Upper lobe of left lung (tissue), 6 donors: Measurements from ENCODE around the gene ERICH4. TPM values are rescaled to one million over a fixed set of nuclear protein-coding genes. Genes with fewer than 3 reads are reported as not detected.

ENCODE experiments used
- ATAC-seq, 2 donors: fragments of 200-7000 bp; cut with Tn5 transposase; one replicate each; pipeline ENCODE4 v1.9.1; 2022; ENCODE audit warnings: mild to moderate bottlenecking in 2 of 2, moderate library complexity in 2 of 2; ENCODE audit not compliant: low FRiP score in 2 of 2
- DNase-seq, 2 donors: peaks; one replicate each; pipeline ENCODE4 v3.0.0-alpha.2; 2019 to 2020
- H3K27ac ChIP-seq, 4 donors: fragments of 200-600 bp; sonication (generic); one replicate each; pipeline ENCODE4 v1.5.1; 2016 to 2019
- H3K27me3 ChIP-seq, 4 donors: fragments of 200-600 bp; sonication (generic); one replicate each; pipeline ENCODE4 v1.5.1; 2017 to 2019
- H3K36me3 ChIP-seq, 4 donors: fragments of 200-600 bp; sonication (generic); one replicate each; pipeline ENCODE4 v1.5.1; 2016 to 2019
- H3K4me1 ChIP-seq, 4 donors: fragments of 200-600 bp; sonication (generic); one replicate each; pipeline ENCODE4 v1.5.1; 2018 to 2019
- H3K4me3 ChIP-seq, 4 donors: fragments of 200-600 bp; sonication (generic); one replicate each; pipeline ENCODE4 v1.5.1; 2017 to 2019; ENCODE audit warnings: mild to moderate bottlenecking in 2 of 4, moderate library complexity in 1 of 4
- H3K9me3 ChIP-seq, 4 donors: fragments of 200-600 bp; sonication (generic); one replicate each; pipeline ENCODE4 v1.5.1; 2018 to 2019
- CTCF ChIP-seq, 6 experiments: fragments of 450-650 bp in 4 of 6; fragments of 200-600 bp in 2 of 6; sonication (generic) in 2 of 6; IDR thresholded peaks; one replicate each; pipeline ENCODE4 v1.5.1; 2016 to 2019; ENCODE audit warnings: antibody characterized with exemption in 6 of 6
- EP300 ChIP-seq, 4 donors: sonication (generic); formaldehyde crosslinking; IDR thresholded peaks; one replicate each; pipeline ENCODE4 v1.5.1; 2017; ENCODE audit warnings: antibody characterized with exemption in 4 of 4, control low read depth in 2 of 4
- POLR2A ChIP-seq, 4 donors: fragments of 450-650 bp; IDR thresholded peaks; one replicate each; pipeline ENCODE4 v1.5.1; 2016 to 2017; ENCODE audit warnings: antibody characterized with exemption in 4 of 4, mild to moderate bottlenecking in 2 of 4
- POLR2AphosphoS5 ChIP-seq, 2 donors: sonication (generic); formaldehyde crosslinking; IDR thresholded peaks; one replicate each; pipeline ENCODE4 v1.5.1; 2017; ENCODE audit warnings: antibody characterized with exemption in 2 of 2
- WGBS, 2 donors: methylation state at CpG; one replicate each; pipeline ENCODE4 v1.1.5; 2017 to 2018; 5-methylcytosine and 5-hydroxymethylcytosine counted together
- total RNA-seq, 6 donors: library from RNA; depleted of rRNA in 4 of 6; stranded (reverse); fragments of >200 nt in 4 of 6; gene quantifications; one replicate each; pipeline versions ENCODE4 v1.1.0 to v1.2.1, GENCODE V29; 2016 to 2021
- donor health status: DM: no; HTN: no; CAD: no; lungs with moderate emphysema.
- donor health status: DM: no; HTN: yes; CAD: no; lungs with severe emphysema.

ERICH4 gene
- total RNA-seq, 6 donors from 2014 or later = not detected

- Histone ChIP-seq H3K36me3 (peaks cover 10 to 46% (median 33%) of the 10 kb centered on the region in 4 donors), H3K27ac (no peak overlapping the region), H3K27me3 (no peaks in the 10 kb centered on the region), H3K9me3 (no peaks in the 10 kb centered on the region), H3K4me3 (no peak overlapping the region), H3K4me1 (peaks cover 4 to 26% (median 12%) of the 10 kb centered on the region in 4 donors)
- TF ChIP-seq EP300 (IDR thresholded peaks at IDR 0.05) = no peak
- no peak for TF ChIP-seq POLR2AphosphoS5 (IDR thresholded peaks at IDR 0.05)
- ATAC-seq (no peak), DNase-seq (no peak)
Observed at GRCh38 chr19:41436674-41436951, 6.3 kb upstream of the ERICH4 start.

- H3K27ac ChIP-seq = no peak overlapping the region
- no peaks in the 10 kb centered on the region for H3K27me3 ChIP-seq
- H3K9me3 ChIP-seq = no peaks in the 10 kb centered on the region
- DNase-seq = peak; percentile 6 to 49
- 95 to 96% methylated on average over 7 of the region's 7 CpGs for WGBS, 2 donors
- no peak overlapping the region for H3K4me3 ChIP-seq
- H3K4me1 ChIP-seq = peaks cover 4 to 27% (median 12%) of the 10 kb centered on the region in 4 donors
- H3K36me3 ChIP-seq = peaks cover 5 to 32% (median 20%) of the 10 kb centered on the region in 4 donors
- no peak for TF ChIP-seq POLR2A (IDR thresholded peaks at IDR 0.05)
- no peak for TF ChIP-seq POLR2AphosphoS5 (IDR thresholded peaks at IDR 0.05)
- ATAC-seq = no peak
Observed at GRCh38 chr19:41437944-41438574, 4.9 kb upstream of the ERICH4 start.

- WGBS, 2 donors = 1 to 4% methylated on average over 16 to 40 of the region's 40 CpGs
- Histone ChIP-seq H3K27ac (peak within 1 kb of the TSS; percentile 88 to 94 (median 89)), H3K36me3 (peaks cover 5 to 21% (median 13%) of the 10 kb centered on the region in 4 donors), H3K27me3 (no peaks in the 10 kb centered on the region), H3K4me1 (peaks cover 4 to 27% (median 12%) of the 10 kb centered on the region in 4 donors), H3K4me3 (peak within 1 kb of the TSS; percentile 56 to 77 (median 67)), H3K9me3 (no peaks in the 10 kb centered on the region)
- peak; percentile 86 to 99 for DNase-seq
- ATAC-seq = peak; percentile 97 to 98
- peak; percentile 82 to 89 for TF ChIP-seq POLR2AphosphoS5 (IDR thresholded peaks at IDR 0.05)
- TF ChIP-seq EP300 (IDR thresholded peaks at IDR 0.05) = no peak
- TF ChIP-seq CTCF (IDR thresholded peaks at IDR 0.05) = peak; percentile 17 to 71 (median 50)
- TF ChIP-seq POLR2A (IDR thresholded peaks at IDR 0.05) = peak in 3 of 4 donors; percentile 50 to 75 (median 51)
Observed at GRCh38 chr19:41439441-41440222, 3.3 kb upstream of the ERICH4 start, which contains the start of gene DMAC2. TSS of gene DMAC2 (minus strand) at chr19:41439912. CDS start at chr19:41439899, 13 bp downstream.

- H3K4me3 ChIP-seq = no peak overlapping the region
- TF ChIP-seq POLR2AphosphoS5 (IDR thresholded peaks at IDR 0.05) = no peak
- no peak for TF ChIP-seq POLR2A (IDR thresholded peaks at IDR 0.05)
- no peak for TF ChIP-seq EP300 (IDR thresholded peaks at IDR 0.05)
- TF ChIP-seq CTCF (IDR thresholded peaks at IDR 0.05) = no peak
- H3K27me3 ChIP-seq = no peaks in the 10 kb centered on the region
- no peak overlapping the region for H3K27ac ChIP-seq
- ATAC-seq = no peak
- peaks cover 3 to 14% (median 7%) of the 10 kb centered on the region in 4 donors for H3K36me3 ChIP-seq
- peaks cover 4 to 27% (median 12%) of the 10 kb centered on the region in 4 donors for H3K4me1 ChIP-seq
- H3K9me3 ChIP-seq = no peaks in the 10 kb centered on the region
- WGBS, 2 donors = 81 to 82% methylated on average over 11 to 15 of the region's 15 CpGs
- DNase-seq = peak in 1 of 2 donors; percentile 15
Observed at GRCh38 chr19:41441321-41441945, 1.5 kb upstream of the ERICH4 start.

DNA sequence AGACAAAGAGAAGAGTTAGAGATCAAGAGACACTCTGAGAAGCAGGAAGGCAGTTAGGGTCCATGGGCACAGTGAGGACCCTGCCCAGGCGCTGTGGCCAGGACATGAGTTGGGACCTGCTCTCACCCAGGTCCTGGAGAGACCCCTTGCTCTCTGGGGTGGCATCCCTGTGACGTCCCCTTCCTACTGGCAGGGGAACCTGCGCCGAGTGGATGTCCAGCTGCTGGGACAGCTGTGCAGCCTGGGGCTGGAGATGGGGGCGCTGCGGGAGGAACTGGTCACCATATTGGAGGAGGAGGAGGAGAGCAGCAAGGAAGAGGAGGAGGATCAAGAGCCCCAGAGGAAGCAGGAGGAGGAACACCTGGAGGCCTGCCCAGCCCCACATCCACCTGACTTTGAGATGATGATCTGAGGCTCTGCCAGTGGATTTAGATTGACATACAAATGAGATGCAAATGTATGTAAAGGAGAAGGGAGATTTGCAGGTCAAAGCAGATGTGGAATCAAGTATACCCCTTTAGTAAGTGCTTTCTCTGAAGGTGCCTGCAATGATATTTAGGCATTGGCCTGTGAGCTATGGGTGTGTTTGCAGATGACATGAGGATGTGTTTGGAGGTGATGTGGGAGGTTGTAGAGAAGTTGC, 978 bp downstream of the ERICH4 start:
- no peak for DNase-seq
- H3K4me1 ChIP-seq = peaks cover 8 to 18% (median 11%) of the 10 kb centered on the region in 4 donors
- H3K4me3 ChIP-seq = no peak overlapping the region
- no peaks in the 10 kb centered on the region for H3K36me3 ChIP-seq
- H3K27me3 ChIP-seq = no peaks in the 10 kb centered on the region
- WGBS, 2 donors = 72 to 77% methylated on average over 6 of the region's 6 CpGs
- no peak for TF ChIP-seq POLR2A (IDR thresholded peaks at IDR 0.05)
- TF ChIP-seq POLR2AphosphoS5 (IDR thresholded peaks at IDR 0.05) = no peak
- TF ChIP-seq CTCF (IDR thresholded peaks at IDR 0.05) = no peak
- no peak for TF ChIP-seq EP300 (IDR thresholded peaks at IDR 0.05)
- no peaks in the 10 kb centered on the region for H3K9me3 ChIP-seq
- no peak overlapping the region for H3K27ac ChIP-seq
- no peak for ATAC-seq
